ENCODE data around the gene CXorf49B. TPM values are rescaled to one million over a fixed set of nuclear protein-coding genes. Genes with fewer than 3 reads are reported as not detected.
"Not testable (repeated sequence)": the region's sequence is repeated elsewhere in the genome, so short reads cannot be mapped to it uniquely, and the experiment has no call there.

The CXorf49B gene
- total RNA-seq, 4 donors from 2014 or later, result not detected

DNA sequence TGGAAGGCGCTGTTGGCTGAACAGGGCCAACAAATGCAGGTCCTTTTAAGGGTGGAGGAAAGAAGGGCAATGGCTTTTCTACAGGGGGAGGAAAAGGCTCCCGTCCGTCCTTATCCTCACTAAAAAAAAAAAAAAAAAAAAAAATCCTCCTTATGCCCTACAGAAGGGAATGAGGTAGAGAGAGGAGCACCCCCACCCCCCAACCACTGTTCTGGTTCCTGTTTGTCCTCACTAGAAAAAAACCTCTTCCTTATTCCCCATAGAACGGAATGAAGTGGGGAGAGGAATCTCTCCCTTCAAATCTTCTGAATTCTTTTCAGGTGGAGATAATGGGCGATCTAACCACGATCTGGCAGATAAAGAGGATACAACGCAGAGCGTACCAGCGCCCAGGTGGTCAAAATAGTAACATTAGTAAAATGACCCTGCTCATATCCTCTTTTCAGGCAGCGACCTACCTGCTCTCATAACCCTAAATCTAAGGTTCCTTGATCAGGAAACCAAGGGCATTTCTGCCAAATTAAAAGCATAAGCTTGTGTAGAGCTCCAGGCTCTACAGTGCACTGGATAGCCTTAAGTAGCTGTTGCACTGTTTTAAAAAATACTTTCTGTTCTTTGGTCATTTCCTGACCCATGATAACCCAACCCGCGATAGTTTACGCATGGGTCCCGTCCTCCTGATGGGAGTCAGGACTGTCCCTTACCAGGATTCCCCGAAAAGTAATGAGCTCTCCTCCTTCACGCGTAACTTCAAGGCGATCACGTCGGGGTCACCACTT lies 20.6 kb downstream of the CXorf49B start:
- not testable (repeated sequence) for H3K4me3 ChIP-seq, H3K4me1 ChIP-seq

DNA sequence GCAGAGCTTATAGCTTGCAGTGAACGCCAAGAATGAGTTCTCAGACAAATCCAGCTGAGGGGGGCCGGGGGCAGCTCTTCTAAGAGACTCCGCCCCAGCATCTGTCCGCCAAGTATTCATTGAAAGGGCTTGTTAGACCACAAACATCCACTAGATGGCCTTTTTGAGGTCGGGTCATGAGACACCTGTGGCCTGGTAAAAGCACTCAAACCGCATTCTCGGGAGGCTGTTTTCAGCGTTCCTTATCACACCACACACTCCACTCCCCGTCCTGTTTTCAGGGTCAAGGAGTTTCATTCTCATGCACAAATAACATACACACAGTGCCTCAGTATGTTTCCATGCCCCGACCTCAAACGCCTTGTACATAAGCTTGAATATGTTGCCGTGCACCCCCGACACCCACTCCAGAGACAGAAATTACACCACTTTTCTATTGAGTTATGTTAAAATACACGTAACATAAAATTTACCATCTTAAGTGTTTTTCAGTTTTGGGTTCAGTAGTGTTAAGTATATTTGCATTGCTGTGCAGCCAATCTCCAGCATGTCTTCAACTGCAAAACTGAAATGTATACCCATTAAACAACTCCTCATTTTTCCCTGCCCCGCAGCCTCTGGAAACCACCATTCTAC lies 21.3 kb downstream of the CXorf49B start:
- not testable (repeated sequence) for H3K9me3 ChIP-seq; DNase-seq (ENCODE audit: low spot score in 2 of 2); H3K36me3 ChIP-seq; H3K27me3 ChIP-seq; H3K4me1 ChIP-seq; H3K27ac ChIP-seq; H3K4me3 ChIP-seq
- no CpG with 5 or more reads among the region's 15 CpGs for whole genome bisulfite sequencing

More for the DNA sequence above, 20.6 kb downstream of the CXorf49B start:
- no CpG with 5 or more reads among the region's 20 CpGs for WGBS
- DNase-seq (ENCODE audit: low spot score in 2 of 2); H3K36me3 ChIP-seq; H3K27me3 ChIP-seq; H3K9me3 ChIP-seq; H3K27ac ChIP-seq: not testable (repeated sequence)

DNA sequence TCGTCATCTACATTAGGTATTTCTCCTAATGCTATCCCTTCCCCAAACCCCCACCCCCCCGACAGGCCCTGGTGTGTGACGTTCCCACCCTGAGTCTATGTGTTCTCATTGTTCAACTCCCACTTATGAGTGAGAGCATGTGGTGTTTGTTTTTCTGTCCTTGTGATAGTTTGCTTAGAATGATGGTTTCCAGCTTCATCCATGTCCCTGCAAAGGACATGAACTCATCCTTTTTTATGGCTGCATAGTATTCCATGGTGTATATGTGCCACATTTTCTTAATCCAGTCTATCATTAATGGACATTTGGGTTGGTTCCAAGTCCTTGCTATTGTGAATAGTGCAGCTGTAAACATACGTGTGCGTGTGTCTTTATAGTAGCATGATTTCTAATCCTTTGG lies 43.3 kb downstream of the CXorf49B start:
- H3K27me3 ChIP-seq; H3K9me3 ChIP-seq; H3K4me3 ChIP-seq; H3K36me3 ChIP-seq; H3K4me1 ChIP-seq; DNase-seq (ENCODE audit: low spot score in 2 of 2); H3K27ac ChIP-seq: not testable (repeated sequence)
- WGBS, result 85% methylated on average over 5 of the region's 5 CpGs

DNA sequence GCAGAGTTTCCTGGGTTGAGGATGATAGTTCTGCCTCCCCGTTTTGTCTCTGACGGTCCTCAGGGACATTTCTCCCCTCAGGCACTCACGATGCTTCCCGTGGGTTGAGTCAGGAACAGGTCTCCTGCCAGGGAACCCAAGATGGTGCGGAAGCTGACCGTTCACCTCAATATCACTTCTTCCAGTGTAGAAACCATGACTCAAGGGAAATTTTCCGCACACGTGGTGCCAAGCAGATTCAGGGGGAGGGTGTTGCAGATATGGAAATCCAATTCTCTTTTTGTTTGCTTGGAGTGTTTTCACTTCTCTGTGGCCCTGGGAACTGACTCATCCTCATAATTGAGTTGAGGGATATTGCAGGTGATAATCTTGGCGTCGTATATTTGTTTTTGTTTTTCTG lies 46.7 kb downstream of the CXorf49B start:
- Histone ChIP-seq H3K4me3 (no peak overlapping the region), H3K4me1 (no peaks in the 10 kb centered on the region), H3K36me3 (no peaks in the 10 kb centered on the region), H3K9me3 (no peaks in the 10 kb centered on the region), H3K27me3 (no peaks in the 10 kb centered on the region), H3K27ac (no peak overlapping the region)
- WGBS, result 47% methylated on average over 10 of the region's 10 CpGs
- DNase-seq (ENCODE audit: low spot score in 2 of 2), result no peak
- TF ChIP-seq, protein P1, sequence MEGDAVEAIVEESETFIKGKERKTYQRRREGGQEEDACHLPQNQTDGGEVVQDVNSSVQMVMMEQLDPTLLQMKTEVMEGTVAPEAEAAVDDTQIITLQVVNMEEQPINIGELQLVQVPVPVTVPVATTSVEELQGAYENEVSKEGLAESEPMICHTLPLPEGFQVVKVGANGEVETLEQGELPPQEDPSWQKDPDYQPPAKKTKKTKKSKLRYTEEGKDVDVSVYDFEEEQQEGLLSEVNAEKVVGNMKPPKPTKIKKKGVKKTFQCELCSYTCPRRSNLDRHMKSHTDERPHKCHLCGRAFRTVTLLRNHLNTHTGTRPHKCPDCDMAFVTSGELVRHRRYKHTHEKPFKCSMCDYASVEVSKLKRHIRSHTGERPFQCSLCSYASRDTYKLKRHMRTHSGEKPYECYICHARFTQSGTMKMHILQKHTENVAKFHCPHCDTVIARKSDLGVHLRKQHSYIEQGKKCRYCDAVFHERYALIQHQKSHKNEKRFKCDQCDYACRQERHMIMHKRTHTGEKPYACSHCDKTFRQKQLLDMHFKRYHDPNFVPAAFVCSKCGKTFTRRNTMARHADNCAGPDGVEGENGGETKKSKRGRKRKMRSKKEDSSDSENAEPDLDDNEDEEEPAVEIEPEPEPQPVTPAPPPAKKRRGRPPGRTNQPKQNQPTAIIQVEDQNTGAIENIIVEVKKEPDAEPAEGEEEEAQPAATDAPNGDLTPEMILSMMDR (IDR thresholded peaks at IDR 0.05), result no peak
- TF ChIP-seq POLR2A (IDR thresholded peaks at IDR 0.05) (no peak), EP300 (IDR thresholded peaks at IDR 0.05) (no peak), POLR2AphosphoS5 (IDR thresholded peaks at IDR 0.05) (no peak)

DNA sequence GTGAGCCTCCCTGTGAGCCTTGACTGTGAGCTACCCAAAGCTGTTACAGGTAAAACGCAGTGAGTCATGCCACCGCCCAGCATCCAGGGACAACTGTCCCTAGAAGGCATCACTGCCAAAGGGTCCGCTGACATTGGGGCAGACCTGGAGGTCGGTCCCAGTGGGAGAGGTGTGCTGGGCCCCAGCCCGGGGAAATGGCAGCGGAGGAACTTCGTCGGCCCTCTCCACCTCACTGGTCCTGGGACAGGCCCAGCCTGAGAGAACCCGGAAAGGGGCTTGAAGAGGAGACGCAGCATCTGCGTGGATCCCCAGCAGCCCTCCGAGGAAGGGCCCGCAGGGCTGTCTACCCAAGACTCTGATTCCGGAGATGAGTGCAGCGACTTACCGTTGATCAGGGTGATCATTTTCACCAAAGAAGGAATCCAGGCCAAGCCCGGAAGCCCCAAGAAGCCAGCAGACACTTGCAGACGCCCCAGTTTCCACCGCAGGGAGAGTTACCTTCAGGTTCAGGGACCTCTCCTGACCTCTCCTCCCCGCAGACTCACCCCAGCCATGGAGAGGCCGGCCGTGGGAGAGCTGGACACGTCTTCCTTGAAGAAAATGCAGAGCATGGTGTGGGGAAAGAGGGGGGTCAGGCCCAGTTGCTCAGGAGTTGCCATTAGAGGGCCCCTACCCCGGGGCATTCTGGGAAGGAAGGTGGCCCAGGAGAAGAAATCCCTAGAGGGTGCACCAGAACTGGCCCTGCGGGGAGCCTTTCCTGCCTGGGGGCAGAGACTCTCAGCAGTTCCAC lies 51.2 kb downstream of the CXorf49B start:
- no peak overlapping the region for H3K4me3 ChIP-seq
- DNase-seq (ENCODE audit: low spot score in 2 of 2), result no peak
- H3K4me1 ChIP-seq, result no peaks in the 10 kb centered on the region

DNA sequence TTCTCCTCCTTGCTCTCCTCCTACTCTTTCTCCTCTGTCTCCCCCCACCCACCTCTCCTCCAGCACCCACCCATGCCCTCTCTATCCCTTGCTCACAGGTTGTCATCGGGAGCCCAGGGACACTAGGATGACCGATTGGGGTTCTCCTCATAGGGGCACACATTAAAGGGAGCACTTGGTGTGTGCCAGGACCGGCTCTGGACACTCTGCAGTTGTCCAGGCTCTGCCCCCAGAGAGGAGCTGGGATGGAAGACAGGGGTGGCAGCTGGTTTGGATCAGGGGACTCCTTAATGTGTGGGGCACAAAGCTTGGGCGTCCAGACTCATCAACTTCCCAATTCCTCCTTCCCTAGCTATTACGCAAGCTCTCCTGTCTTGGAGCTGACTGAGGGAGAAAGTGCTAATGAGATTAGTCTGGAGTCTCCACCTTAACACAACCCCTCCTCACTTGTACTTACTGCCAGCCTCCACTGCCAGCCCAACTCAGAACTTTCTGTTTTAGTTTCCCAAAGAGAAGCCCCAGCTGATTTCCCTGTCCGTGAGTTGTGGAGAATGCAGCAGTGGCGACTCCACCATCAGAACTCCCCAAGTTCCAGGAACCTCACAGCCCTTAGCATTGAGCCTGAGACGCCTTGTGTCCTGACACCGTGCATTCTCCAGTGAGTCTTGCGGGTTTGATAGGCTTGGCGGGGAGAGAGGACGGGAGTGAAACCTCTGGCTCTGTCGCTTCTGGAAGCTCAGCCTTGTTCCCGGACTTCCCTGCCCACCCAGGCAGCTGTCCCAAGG lies 52.2 kb downstream of the CXorf49B start:
- 62% methylated on average over 14 of the region's 14 CpGs for WGBS
- Histone ChIP-seq H3K27ac (no peak overlapping the region), H3K36me3 (no peaks in the 10 kb centered on the region), H3K4me3 (no peak overlapping the region), H3K27me3 (no peaks in the 10 kb centered on the region), H3K4me1 (no peaks in the 10 kb centered on the region), H3K9me3 (no peaks in the 10 kb centered on the region)
- TF ChIP-seq EP300 (IDR thresholded peaks at IDR 0.05) (no peak), POLR2AphosphoS5 (IDR thresholded peaks at IDR 0.05) (no peak), POLR2A (IDR thresholded peaks at IDR 0.05) (no peak)
- TF ChIP-seq, protein P1 (IDR thresholded peaks at IDR 0.05), result no peak
- no peak for DNase-seq (ENCODE audit: low spot score in 2 of 2)

More for the DNA sequence above, 51.2 kb downstream of the CXorf49B start:
- 83% methylated on average over 18 of the region's 25 CpGs for WGBS
- TF ChIP-seq EP300 (IDR thresholded peaks at IDR 0.05), result no peak
- TF ChIP-seq, protein P1 (IDR thresholded peaks at IDR 0.05), result no peak
- no peak for TF ChIP-seq POLR2AphosphoS5 (IDR thresholded peaks at IDR 0.05)
- TF ChIP-seq POLR2A (IDR thresholded peaks at IDR 0.05), result no peak
- Histone ChIP-seq H3K27me3 (no peaks in the 10 kb centered on the region), H3K27ac (no peak overlapping the region), H3K9me3 (no peaks in the 10 kb centered on the region), H3K36me3 (no peaks in the 10 kb centered on the region)

All from suprapubic skin (tissue), 4 donors.